Stomach (tissue), 4 donors: Measurements from ENCODE around the gene MYL7.

Experiments used
- CTCF ChIP-seq, 7 experiments: fragments of 450-650 bp in 4 of 7; fragments of 200-600 bp in 3 of 7; sonication (generic) in 3 of 7; IDR thresholded peaks; one replicate each; pipeline ENCODE4 v1.5.1; 2016 to 2019; ENCODE audit warnings: antibody characterized with exemption in 7 of 7, control low read depth in 2 of 7, mild to moderate bottlenecking in 1 of 7
- EP300 ChIP-seq: sonication (generic); formaldehyde crosslinking; IDR thresholded peaks from one replicate; pipeline ENCODE4 v1.6.1; 2017; ENCODE audit warnings: antibody characterized with exemption
- POLR2A ChIP-seq, 4 donors: fragments of 450-650 bp; IDR thresholded peaks; one replicate each; pipeline ENCODE4 v1.6.1; 2016; ENCODE audit warnings: antibody characterized with exemption in 4 of 4, control low read depth in 2 of 4, mild to moderate bottlenecking in 1 of 4, moderate library complexity in 1 of 4
- POLR2AphosphoS5 ChIP-seq, 3 donors: sonication (generic); formaldehyde crosslinking; IDR thresholded peaks; one replicate each; pipeline ENCODE4 v1.6.1; 2016; ENCODE audit warnings: antibody characterized with exemption in 3 of 3

GRCh38 chr7:44141221-44141850 is at the start of gene MYL7:
- no peak for TF ChIP-seq CTCF (IDR thresholded peaks at IDR 0.05)
- no peak for TF ChIP-seq EP300
- TF ChIP-seq POLR2AphosphoS5 (IDR thresholded peaks at IDR 0.05), result no peak
- no peak for TF ChIP-seq POLR2A (IDR thresholded peaks at IDR 0.05)
